GM12878 (cell line): ENCODE results near the gene CCR7. TPM values are rescaled to one million over a fixed set of nuclear protein-coding genes. Genes with fewer than 3 reads are reported as not detected.

Experiments
- ATAC-seq: fragments of 200-7000 bp; cut with Tn5 transposase; 3 replicates; pipeline ENCODE4 v1.9.1; 2020; ENCODE audit warnings: mild to moderate bottlenecking, moderate library complexity
- BruUV-seq: library from RNA; stranded (reverse); fragments of 400-500 nt; replicated peaks from 2 replicates; lab custom pipeline; 2021; lab: Mats Ljungman, UMichigan
- CTCF ChIA-PET: fragments of 300-600 bp; sonication (Branson Sonifier 250); formaldehyde crosslinking; extraction: SDS; loops from one replicate; lab custom pipeline; 2021; ENCODE audit warnings: inconsistent platforms; lab: Yijun Ruan, JAX
- POLR2A ChIA-PET: fragments of 350-600 bp; formaldehyde crosslinking; extraction: SDS; loops from one replicate; lab custom pipeline; 2021; ENCODE audit warnings: inconsistent platforms; lab: Charles Lee
- RAD21 ChIA-PET: fragments of 300-600 bp; sonication (Branson Sonifier 250); formaldehyde crosslinking; loops from one replicate; lab custom pipeline; 2023; ENCODE audit warnings: antibody characterized with exemption; ENCODE audit not compliant: unreplicated experiment; lab: Charles Lee
- SMC1A ChIA-PET: fragments of 300-600 bp; sonication (Branson Sonifier 250); formaldehyde crosslinking; loops from one replicate; lab custom pipeline; 2023; ENCODE audit not compliant: unreplicated experiment, uncharacterized antibody; lab: Charles Lee
- DNase-seq: peaks from one replicate; pipeline ENCODE4 v3.0.0-alpha.2; 2011; ENCODE audit warnings: low read depth, low spot score
- FAIRE-seq: peaks from 3 replicates; lab custom pipeline; 2011; peaks lifted over from hg19 to GRCh38; lab: Jason Lieb, UNC
- H2AFZ ChIP-seq: 2 replicates; pipeline ENCODE4 v1.6.0; 2011; ENCODE audit warnings: low read depth, low read length, control low read depth; ENCODE audit not compliant: control insufficient read depth
- H3K27ac ChIP-seq: 2 replicates; pipeline ENCODE4 v1.5.1; 2011; ENCODE audit warnings: control low read depth; ENCODE audit not compliant: control insufficient read depth, insufficient read depth
- H3K27me3 ChIP-seq, 2 experiments: replicated peaks in 1 of 2; 2 replicates each; pipeline versions ENCODE4 v1.6.0 to v1.6.1; 2011; ENCODE audit warnings: low read length in 1 of 2; ENCODE audit not compliant: control insufficient read depth in 2 of 2, insufficient read depth in 2 of 2
- H3K36me3 ChIP-seq, 2 experiments: 2 replicates each; pipeline ENCODE4 v1.5.1; 2011; ENCODE audit warnings: low read length in 1 of 2; ENCODE audit not compliant: control insufficient read depth in 2 of 2, insufficient read depth in 2 of 2
- H3K4me1 ChIP-seq: 2 replicates; pipeline ENCODE4 v1.6.1; 2011; ENCODE audit warnings: mild to moderate bottlenecking, low read length, moderate library complexity, mixed read lengths; ENCODE audit not compliant: control insufficient read depth, insufficient read depth
- H3K4me2 ChIP-seq: 2 replicates; pipeline ENCODE4 v1.6.0; 2011; ENCODE audit warnings: control low read depth; ENCODE audit not compliant: control insufficient read depth, insufficient read depth
- H3K4me3 ChIP-seq: fragments of 200-600 bp; sonication (generic); 2 replicates; pipeline ENCODE4 v1.5.1; 2016
- H3K79me2 ChIP-seq: 2 replicates; pipeline ENCODE4 v1.6.0; 2011; ENCODE audit warnings: low read length; ENCODE audit not compliant: control insufficient read depth, insufficient read depth
- H3K9ac ChIP-seq: 2 replicates; pipeline ENCODE4 v1.8.0; 2011; ENCODE audit warnings: low read length, control low read depth, mixed read lengths; ENCODE audit not compliant: control insufficient read depth, insufficient read depth
- H3K9me3 ChIP-seq: replicated peaks from 3 replicates; pipeline ENCODE4 v1.5.1; 2011; ENCODE audit warnings: mild to moderate bottlenecking, low read length; ENCODE audit not compliant: control insufficient read depth, insufficient read depth
- H4K20me1 ChIP-seq: 2 replicates; pipeline ENCODE4 v1.6.0; 2011; ENCODE audit not compliant: control insufficient read depth, insufficient read depth
- BMI1 ChIP-seq: fragments of 450-650 bp; IDR thresholded peaks from 2 replicates; pipeline ENCODE4 v1.6.1; 2016; ENCODE audit warnings: mild to moderate bottlenecking, moderate library complexity, borderline replicate concordance
- CEBPZ ChIP-seq: fragments of 150-350 bp; IDR thresholded peaks from 2 replicates; pipeline ENCODE4 v1.6.1; 2016; ENCODE audit warnings: low read depth, low read length
- WGBS: methylation state at CpG from one replicate; pipeline ENCODE4 v1.1.6; 2016; ENCODE audit warnings: low lambda C conversion rate; ENCODE audit not compliant: insufficient replicate concordance, insufficient coverage; ENCODE audit errors: missing lambda C conversion rate; 5-methylcytosine and 5-hydroxymethylcytosine counted together
- in situ Hi-C: fragments of 300-500 bp; cut with MboI; formaldehyde crosslinking; loops from 9 replicates; pipeline ENCODE4 v1.14.3; 2018; ENCODE audit warnings: mixed read lengths
- intact Hi-C: fragments of 100-400 bp; cut with micrococcal nuclease; formaldehyde crosslinking; loops from one replicate; pipeline ENCODE4 v1.14.2; 2022; ENCODE audit not compliant: unreplicated experiment
- polyA plus RNA-seq, 11 experiments: library from polyadenylated mRNA; depleted of rRNA in 4 of 11; unstranded in 6 of 11; stranded (reverse) in 5 of 11; fragments of >200 nt; fragmentation: Nextera tagmentation in 4 of 11; fragmentation: Illumina TruSeq in 1 of 11; extraction: Ambion mirVana in 4 of 11; extraction: Trizol in 1 of 11; gene quantifications; 1 replicate in 1 of 11; 2 replicates in 10 of 11; pipeline versions ENCODE4 v1.2.1 to v1.2.3, GENCODE V29; 2011 to 2016; ENCODE audit warnings: inconsistent platforms in 2 of 11, missing spikeins in 2 of 11, low read depth in 1 of 11
- total RNA-seq, 4 experiments: library from RNA; depleted of rRNA in 3 of 4; stranded (reverse); fragments of >200 nt in 3 of 4; fragmentation: Illumina TruSeq in 1 of 4; extraction: Trizol in 1 of 4; gene quantifications; 2 replicates each; pipeline versions ENCODE4 v1.2.1 to v1.2.3, GENCODE V29; 2013 to 2021

The CCR7 gene
- total and polyA plus RNA-seq, 10 of the 15 experiments (the other 5 are each of a cell fraction or from before 2014, with no cell fraction given): 131 to 1,171 (median 260) TPM

- DNase-seq (no peak), FAIRE-seq (no peak), ATAC-seq (no peak)
- intact Hi-C loops: no loop called here
- Histone ChIP-seq H2AFZ (no peak overlapping the region), H4K20me1 (no peaks in the 10 kb centered on the region), H3K4me3 (no peak overlapping the region), H3K79me2 (no peaks in the 10 kb centered on the region), H3K4me2 (no peak overlapping the region), H3K9me3 (peaks cover 12% of the 10 kb centered on the region), H3K36me3 (no peaks in the 10 kb centered on the region), H3K27ac (no peak overlapping the region), H3K9ac (no peak overlapping the region), H3K27me3 (no peaks in the 10 kb centered on the region), H3K4me1 (peaks cover 73% of the 10 kb centered on the region)
- 86% methylated on average over 8 of the region's 8 CpGs for WGBS
- ChIA-PET RAD21 (interaction anchor here (0.6 to 1.5 kb wide), 12 partner anchors 10 to 184 kb away, joined by 3 to 29 read pairs (median 4); no protein-coding TSS in a partner anchor), POLR2A (interaction anchor here (0.6 to 4.4 kb wide), 6 partner anchors 10 to 67 kb away, joined by 3 to 81 read pairs (median 4); partner anchors contain the start of gene CCR7), CTCF (interaction anchor here (0.7 to 1.5 kb wide), 7 partner anchors 15 to 45 kb away, joined by 3 to 17 read pairs (median 4); no protein-coding TSS in a partner anchor), SMC1A (interaction anchor here (0.7 to 1.5 kb wide), 10 partner anchors 10 to 127 kb away, joined by 3 to 23 read pairs (median 6); no protein-coding TSS in a partner anchor)
- 0 out of 2 replicates have a peak, but pooled peaks have one; percentile 13 for TF ChIP-seq BMI1
- no peak for TF ChIP-seq CEBPZ
- no TSS peak for BruUV-seq
- in situ Hi-C loops: loop anchor here (5.0 kb wide), 1 partner anchor 38 kb away; no protein-coding TSS in a partner anchor
Measured at GRCh38 chr17:40600486-40601046, 35.3 kb upstream of the CCR7 start.
